ENCODE data around the gene PKNOX2. TPM values are rescaled to one million over a fixed set of nuclear protein-coding genes. Genes with fewer than 3 reads are reported as not detected.
A peak's percentile ranks its signal among the peaks of the same experiment; 100 is the strongest.

PKNOX2 gene
- total RNA-seq, 6 experiments from 2014 or later = 0.09 to 0.31 (median 0.14) TPM

- TF ChIP-seq POLR2A (IDR thresholded peaks at IDR 0.05) (no peak), CTCF (IDR thresholded peaks at IDR 0.05) (no peak)
- Histone ChIP-seq H3K27ac (no peak overlapping the region), H3K4me1 (no peaks in the 10 kb centered on the region), H3K4me3 (no peak overlapping the region), H3K27me3 (no peaks in the 10 kb centered on the region), H3K9me3 (no peaks in the 10 kb centered on the region), H3K36me3 (no peaks in the 10 kb centered on the region)
- ATAC-seq (no peak), DNase-seq (no peak)
- 48% methylated on average over 3 of the region's 3 CpGs for WGBS (ENCODE audit: insufficient coverage, low coverage, low lambda C conversion rate, missing lambda C conversion rate)
- intact Hi-C loops (cut with DNase I) = no loop called here
Measured at GRCh38 chr11:125372911-125373310, 208.4 kb downstream of the PKNOX2 start.

GRCh38 chr11:125373426-125374391 lies 209.2 kb downstream of the PKNOX2 start:
- intact Hi-C loops (cut with DNase I) = no loop called here
- TF ChIP-seq CTCF (IDR thresholded peaks at IDR 0.05) = no peak
- no peak for TF ChIP-seq POLR2A (IDR thresholded peaks at IDR 0.05)
- Histone ChIP-seq H3K36me3 (no peaks in the 10 kb centered on the region), H3K9me3 (no peaks in the 10 kb centered on the region), H3K27me3 (no peaks in the 10 kb centered on the region), H3K4me1 (no peaks in the 10 kb centered on the region), H3K27ac (no peak overlapping the region), H3K4me3 (no peak overlapping the region)
- DNase-seq (no peak), ATAC-seq (peak in 1 of 4 donors; percentile 17)
- WGBS (ENCODE audit: insufficient coverage, low coverage, low lambda C conversion rate, missing lambda C conversion rate) = 80% methylated on average over 8 of the region's 13 CpGs

GRCh38 chr11:125374398-125374797 lies 209.8 kb downstream of the PKNOX2 start:
- no peak for DNase-seq

GRCh38 chr11:125375146-125375545 lies 210.6 kb downstream of the PKNOX2 start:
- ATAC-seq (no peak), DNase-seq (no peak)
- Histone ChIP-seq H3K27ac (no peak overlapping the region), H3K4me1 (no peaks in the 10 kb centered on the region), H3K4me3 (no peak overlapping the region), H3K9me3 (no peaks in the 10 kb centered on the region), H3K36me3 (no peaks in the 10 kb centered on the region), H3K27me3 (no peaks in the 10 kb centered on the region)
- TF ChIP-seq POLR2A (IDR thresholded peaks at IDR 0.05) = no peak
- no peak for TF ChIP-seq CTCF (IDR thresholded peaks at IDR 0.05)
- WGBS (ENCODE audit: insufficient coverage, low coverage, low lambda C conversion rate, missing lambda C conversion rate) = 46% methylated on average over 6 of the region's 6 CpGs
- intact Hi-C loops (cut with DNase I) = no loop called here

More at GRCh38 chr11:125374398-125374797, 209.8 kb downstream of the PKNOX2 start:
- H3K27ac ChIP-seq = no peak overlapping the region
- WGBS (ENCODE audit: insufficient coverage, low coverage, low lambda C conversion rate, missing lambda C conversion rate) = 100% methylated on average over 1 of the region's 4 CpGs
- H3K36me3 ChIP-seq = no peaks in the 10 kb centered on the region
- no peaks in the 10 kb centered on the region for H3K9me3 ChIP-seq
- TF ChIP-seq POLR2A (IDR thresholded peaks at IDR 0.05) (no peak), CTCF (IDR thresholded peaks at IDR 0.05) (no peak)
- H3K27me3 ChIP-seq = no peaks in the 10 kb centered on the region
- intact Hi-C loops (cut with DNase I) = no loop called here
- ATAC-seq = no peak
- H3K4me1 ChIP-seq = no peaks in the 10 kb centered on the region
- H3K4me3 ChIP-seq = no peak overlapping the region
